GM21737 (cell line): ENCODE results near the gene NOTCH2.
"Not testable (repeated sequence)": the region's sequence is repeated elsewhere in the genome, so short reads cannot be mapped to it uniquely, and the experiment has no call there.

ENCODE experiments used
- ATAC-seq: cut with Tn5 transposase; IDR thresholded peaks from one replicate; pipeline ENCODE4 v1.9.1; 2021; ENCODE audit warnings: mild to moderate bottlenecking, moderate library complexity; ENCODE audit not compliant: unreplicated experiment

NOTCH2 gene

DNA sequence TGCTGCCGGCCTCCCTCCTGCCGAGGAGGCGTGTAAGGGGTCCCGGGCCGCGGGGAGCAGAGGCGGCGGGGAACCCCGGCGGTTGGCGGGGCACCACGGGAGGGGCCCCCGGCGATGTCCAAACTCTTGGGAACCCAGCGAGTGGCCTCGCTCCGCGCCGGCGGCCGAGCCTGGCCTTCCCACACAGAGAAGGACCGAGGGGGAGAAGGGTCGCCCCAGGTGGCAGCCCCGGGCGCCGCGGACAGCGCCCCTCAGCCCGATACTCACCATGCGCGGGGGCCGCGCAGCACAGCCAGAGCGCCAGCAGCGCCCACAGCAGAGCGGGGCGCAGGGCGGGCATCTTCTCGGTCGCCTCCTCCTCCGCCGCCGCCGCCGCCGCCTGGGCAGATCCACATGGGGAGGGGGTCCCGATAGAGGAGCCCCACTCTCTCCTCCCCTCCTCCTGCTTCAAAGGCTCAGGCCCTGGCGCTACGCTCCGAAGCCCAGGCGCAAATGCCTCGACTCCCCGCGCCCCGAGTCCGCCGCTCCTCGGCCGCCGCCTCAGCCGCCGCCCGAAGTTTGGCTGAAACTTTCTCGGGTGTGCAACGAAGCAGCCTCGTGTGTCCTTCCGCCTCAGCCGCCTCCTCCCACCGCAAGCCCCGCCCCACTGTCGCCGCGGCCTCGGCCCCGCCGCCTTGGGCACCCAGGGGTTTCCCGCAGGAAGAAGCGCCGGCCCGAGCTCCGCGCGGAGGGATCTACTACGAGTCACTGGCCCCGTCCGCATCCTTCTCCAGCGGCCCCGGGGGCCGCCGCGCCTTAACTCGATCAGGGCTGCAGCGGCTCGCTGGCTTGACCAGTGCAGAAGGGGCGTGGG lies at the start of gene NOTCH2:
TSS of gene NOTCH2 (minus strand) at position 596 of the 853 bp plus-strand sequence. CDS start at position 340, 256 bp downstream.
- not testable (repeated sequence) for ATAC-seq

DNA sequence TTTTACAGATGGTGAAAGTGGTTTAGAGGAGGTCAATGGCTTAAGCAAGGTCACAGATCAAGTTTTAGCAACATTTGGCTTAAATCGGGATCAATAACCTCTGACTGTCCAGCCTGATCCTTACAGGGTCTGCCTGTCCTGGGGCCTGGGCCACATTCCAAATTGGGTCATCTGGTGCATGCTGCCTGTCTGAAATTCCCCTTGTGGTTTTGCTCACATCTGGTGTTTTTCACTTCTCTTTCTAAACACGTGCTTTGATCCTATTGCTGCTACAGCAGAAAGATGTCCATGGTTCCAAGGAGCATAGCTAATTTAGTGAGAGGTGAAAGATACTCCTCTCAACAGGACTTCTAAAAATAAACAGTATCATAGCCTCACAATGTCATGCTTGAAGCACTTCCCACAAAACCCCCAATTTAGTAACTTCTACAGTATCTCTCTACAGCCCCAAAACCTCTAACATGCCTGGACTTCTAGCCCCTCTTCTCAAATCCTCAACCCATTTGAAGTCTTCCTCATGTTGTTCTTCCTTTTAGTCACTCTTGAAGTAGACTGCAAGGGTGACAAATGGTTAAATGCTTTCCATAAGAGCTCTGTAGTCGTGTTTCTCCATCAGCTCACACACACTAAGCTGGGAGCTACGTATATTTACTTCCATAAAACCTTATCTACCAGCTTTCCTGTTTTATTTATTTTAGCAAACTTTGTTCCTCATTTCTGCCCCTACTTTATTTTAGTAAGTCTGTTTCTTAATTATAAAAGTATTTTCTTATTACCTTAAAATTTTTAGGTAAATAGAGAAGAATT lies 48.1 kb upstream of the NOTCH2 start:
- not testable (repeated sequence) for ATAC-seq

DNA sequence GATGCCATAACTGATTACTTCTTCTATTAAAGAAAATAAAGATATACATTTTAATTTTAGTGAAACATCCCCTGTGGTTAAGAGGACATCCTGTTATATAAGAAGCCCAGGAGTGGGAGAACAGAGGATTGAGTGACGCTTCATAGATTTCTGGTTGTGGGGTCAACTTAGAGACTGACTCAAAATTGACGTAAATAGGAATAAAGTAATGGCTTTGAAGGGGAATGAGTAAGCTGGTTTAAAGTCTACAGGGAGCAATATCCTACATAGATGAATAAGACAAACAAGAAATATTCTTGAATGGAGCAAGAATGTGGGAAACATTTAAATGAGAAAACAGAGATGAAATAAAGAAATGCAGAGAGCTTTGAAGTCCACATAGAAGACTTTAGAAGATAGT lies 46.6 kb upstream of the NOTCH2 start:
- not testable (repeated sequence) for ATAC-seq

DNA sequence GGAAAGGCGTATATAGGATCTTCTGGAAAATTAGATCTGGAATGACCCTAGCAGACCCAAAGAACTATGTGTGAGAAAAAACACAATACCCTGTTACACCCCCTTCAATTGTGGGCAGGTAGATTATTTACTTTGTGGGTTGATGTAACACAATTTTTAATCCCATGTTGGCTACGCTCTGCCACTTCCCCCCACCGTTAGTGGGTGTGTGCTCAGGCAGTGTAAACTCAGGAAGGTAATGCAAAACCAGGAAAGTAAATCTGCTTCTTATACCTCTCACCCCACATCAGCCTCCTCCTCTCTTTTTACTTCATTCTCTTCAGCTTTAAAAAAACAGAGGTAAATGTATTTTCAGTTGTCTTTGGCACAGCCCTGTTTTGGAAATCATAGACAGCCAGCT lies 43.7 kb upstream of the NOTCH2 start:
- ATAC-seq: not testable (repeated sequence)

DNA sequence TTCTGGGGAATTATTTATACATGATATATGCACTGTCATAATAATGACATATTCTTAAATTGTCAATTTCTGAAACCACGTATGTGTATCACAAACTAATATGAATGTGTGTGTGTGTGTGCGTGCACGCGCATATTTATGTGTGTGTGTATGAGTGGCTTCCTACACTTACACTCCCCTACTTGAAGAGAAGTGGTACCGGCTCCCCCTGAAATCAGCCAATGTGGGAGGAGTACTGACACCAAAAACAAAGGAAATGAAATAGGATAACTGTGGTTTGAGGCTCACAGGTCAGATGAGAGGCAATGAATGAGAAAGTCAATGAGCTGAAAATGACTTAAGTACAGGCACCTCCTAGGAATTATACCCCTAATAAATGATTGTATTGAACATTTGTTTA lies 42.8 kb upstream of the NOTCH2 start:
- not testable (repeated sequence) for ATAC-seq

DNA sequence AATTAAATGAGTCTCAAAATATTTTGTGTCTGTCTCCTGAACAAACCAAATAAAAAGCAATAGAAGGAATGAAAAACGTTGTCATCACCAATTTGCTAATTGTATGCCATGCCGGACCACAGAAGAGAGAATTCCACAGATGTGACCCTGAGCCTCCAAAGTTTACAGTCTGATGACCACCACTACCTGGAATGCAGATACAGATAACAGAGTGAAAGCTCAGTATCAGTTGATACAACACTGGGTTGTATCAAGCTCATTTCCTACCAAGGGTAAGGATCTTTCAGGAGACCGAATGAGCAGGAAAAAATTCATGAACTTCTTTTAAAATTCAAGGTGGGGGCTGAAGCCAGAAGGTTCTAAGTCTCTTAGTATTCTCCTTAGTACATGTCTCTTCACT lies 42.3 kb upstream of the NOTCH2 start:
- not testable (repeated sequence) for ATAC-seq

DNA sequence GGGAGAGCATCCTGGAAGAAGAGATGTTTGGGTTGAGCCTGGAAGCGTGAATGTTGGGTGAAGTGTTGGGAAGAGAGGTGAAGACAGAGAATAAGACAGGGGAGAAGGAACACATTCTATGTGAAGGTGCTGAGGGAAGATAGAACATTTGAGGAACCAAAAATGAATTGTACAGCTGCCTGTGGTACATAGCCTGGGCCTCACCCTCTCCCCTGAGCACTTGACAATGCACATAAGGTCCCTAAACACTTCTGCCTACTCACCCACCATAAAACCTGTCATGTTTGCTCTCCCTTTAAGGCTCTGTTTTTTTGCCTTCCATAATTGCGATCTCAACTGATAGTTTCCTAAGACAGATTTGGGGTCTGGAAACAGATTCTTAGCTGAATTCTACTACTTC lies 41.5 kb upstream of the NOTCH2 start:
- ATAC-seq: not testable (repeated sequence)

DNA sequence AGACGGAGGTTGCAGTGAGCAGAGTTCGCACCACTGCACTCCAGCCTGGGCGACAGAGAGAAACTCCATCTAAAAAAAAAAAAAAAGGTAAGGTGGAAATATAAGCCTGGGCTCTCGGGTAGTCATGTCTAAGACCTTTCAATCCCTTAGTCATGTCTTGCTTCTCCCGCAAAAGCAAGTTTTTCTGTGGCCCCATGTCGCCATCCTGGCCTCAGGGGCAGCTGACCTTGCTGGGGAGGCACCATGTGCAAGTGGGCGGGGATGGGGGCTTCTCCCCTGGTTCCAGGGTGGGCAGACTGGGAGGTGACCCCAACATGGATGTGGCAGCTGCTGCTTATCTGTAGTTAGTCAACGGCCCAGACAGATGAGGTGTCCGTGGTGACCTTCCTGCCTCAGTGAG lies 40.2 kb upstream of the NOTCH2 start:
- ATAC-seq: not testable (repeated sequence)

DNA sequence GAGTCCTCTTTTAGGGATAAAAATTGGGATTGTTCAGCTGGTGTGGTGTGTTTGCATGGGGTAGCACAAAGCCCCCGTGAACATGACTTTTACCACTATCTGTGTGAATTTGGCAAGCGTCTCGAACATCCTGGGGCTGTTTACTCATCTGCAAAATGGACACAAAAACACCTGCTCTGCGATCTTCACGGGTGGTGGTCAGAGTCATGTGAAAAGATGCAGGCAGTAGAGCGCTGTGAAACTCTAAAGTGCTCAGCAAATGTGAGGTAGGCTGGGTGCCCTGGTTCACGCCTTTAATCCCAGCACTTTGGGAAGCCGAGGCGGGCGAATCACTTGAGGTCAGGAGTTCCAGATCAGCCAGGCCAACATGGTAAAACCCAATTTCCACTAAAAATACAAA lies 39.7 kb upstream of the NOTCH2 start:
- ATAC-seq: not testable (repeated sequence)

DNA sequence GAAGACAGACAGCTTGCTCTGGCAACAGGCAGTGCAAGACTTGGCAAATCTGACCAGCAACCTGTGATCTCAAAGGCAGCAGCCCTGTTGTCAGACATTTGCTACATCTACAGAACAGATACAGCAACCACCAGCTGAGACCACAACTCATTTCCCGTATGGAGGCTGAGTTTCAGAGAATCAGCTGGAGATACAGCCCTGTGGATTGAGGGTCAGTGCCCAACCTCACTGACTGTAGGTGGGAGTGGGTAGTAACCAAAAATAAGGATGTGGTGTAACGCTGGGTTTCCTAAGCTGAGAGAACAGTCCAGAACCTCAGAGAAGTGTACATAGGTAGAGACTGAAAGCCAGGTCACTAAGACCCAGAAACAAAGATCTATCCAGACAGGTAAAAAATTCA lies 35.8 kb upstream of the NOTCH2 start:
- not testable (repeated sequence) for ATAC-seq

DNA sequence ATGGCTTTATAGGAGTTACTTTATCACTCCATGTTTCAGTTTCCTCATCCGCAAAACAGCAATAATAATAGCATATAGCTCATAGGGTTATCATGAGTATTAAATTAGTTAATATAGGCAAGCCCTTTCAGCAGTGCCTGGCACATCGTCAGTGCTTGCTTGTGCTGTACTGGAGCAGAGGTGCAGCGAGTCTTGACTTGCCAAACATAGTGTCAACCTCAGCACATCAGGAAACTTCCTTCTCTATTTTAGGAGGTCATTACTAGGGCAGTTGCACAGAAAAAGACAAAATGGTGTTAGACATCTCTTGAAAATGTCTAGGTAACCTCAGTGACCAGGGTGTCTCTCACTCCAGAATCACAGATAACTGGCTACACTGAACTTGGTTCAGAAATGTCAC lies 34.3 kb upstream of the NOTCH2 start:
- not testable (repeated sequence) for ATAC-seq

DNA sequence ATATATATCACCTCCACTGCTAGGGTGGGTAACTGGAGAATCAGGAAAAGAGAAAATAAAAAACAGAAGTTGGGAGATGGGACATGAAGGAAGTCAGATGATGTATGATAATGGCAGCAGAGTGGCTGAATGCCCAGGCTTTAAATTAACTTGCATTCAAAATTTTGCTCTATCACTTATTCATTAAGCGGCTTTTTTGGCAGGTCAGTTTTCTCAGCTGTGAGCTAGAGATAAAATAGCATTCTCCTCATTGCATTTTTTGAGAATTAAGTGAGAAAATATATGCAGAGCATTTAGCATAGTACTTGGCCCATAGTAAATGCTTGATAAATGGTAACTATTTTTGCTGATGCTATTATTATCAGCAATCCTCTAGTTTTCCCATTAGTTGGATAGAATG lies 32.1 kb upstream of the NOTCH2 start:
- ATAC-seq: not testable (repeated sequence)

DNA sequence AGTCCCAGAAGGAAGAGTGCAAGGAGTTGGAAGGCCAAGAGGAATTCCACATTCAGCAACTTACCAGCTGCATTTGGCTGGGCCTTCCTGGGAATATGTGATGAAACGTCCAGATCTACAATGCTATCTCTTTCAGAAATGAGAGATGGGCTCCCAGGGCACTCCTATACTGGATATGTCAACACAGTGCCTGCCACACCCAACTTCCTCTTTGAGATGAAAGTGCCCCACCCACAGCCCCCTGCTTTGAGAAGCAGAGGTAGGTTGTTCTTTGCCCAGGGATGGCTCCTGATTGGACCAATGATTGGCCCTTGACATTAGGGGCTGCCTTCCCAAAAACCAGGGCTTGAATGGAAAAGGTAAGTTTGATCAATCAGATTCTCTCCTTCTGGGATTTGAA lies 31.1 kb upstream of the NOTCH2 start:
- ATAC-seq: not testable (repeated sequence)

DNA sequence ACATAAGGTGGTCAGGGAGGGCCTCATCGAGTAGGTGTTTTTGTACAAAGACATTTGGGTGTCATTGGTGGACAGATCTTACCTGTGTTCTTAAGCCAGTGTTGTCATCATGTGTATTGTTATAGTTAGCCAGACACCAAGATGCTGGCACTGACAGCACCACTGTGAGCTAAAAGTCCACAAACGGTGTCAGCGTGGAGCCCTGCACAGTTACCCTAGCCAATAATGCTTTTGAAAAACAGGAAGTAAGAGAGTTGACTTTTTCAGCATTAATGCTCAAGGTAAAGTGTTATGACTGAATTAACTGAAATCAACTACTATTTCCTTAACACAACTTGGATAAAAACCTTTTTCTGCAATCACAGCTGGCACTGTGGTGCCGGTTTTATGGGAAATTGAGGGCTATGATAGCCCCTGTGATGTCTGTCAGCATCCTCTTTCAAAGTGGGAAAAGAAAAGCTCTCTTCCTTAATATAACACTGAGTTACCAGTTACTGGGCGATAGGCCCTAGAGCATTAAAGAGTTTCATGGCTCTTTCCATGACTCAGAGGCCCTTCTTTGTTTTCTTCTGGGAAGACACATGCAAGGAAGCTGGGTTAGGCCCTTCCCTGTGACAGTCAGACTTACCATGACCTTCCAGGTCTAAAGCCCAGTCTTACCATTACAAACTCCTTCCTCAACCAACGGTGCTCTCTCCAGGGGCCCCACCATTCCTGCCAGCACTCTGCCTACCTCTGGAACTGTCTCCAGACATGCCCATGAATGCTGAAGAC lies 29.7 kb upstream of the NOTCH2 start:
- not testable (repeated sequence) for ATAC-seq

DNA sequence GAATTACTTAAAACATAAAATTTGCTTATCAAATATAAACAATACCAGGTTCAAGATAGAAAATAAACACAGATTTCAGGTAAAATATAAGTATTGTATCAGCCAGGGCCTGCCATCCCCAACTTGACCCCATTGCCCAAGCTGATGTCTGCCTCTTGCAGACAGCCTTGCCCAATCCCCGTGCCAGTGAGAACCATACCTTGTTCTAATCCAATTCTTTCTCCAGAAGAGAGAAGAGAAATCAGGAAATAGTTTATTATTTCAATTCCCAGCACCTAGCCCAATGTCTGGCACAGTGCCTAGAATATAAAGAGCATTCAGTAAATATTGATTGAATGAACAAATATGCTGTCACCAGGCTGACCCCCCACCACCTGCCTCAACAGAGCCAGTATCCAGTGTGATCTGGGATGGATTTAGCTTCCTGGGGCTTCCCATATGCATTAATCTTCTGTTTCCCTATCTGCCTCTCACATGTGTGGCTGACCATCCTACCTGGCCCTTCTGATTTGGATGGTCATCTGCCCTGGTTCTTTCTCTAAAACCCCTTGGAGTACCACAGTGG lies 27.6 kb upstream of the NOTCH2 start:
- not testable (repeated sequence) for ATAC-seq

DNA sequence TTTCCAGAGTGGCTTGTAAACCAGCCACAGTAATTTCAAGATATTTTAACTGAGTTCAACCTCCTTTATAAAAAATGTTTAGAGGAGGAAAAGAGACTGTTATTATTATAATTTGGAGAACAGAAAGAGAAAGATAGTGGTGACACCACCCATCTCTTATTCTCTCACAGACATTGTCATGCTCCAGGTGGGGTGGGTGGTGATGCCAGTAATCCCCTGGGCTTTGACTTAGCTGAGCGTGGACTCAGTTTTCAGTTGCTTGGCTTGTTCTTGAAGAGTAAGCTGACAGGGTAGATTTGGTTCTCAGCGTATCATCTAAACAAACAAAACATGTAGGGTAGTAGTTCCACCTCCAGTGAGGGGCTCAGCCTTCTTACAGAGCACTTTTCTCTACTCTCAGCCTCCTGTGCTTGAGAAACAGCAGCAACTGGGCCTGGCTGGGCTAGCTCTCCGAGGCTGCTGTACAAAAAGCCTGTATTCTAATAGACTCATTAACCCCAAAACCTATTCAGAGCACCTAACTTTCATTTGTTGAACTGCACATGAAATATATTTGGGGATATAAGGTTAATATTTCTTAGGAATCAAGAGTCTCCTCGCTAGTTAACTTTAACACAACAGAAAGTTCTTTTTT lies 24.2 kb upstream of the NOTCH2 start:
- ATAC-seq: not testable (repeated sequence)

DNA sequence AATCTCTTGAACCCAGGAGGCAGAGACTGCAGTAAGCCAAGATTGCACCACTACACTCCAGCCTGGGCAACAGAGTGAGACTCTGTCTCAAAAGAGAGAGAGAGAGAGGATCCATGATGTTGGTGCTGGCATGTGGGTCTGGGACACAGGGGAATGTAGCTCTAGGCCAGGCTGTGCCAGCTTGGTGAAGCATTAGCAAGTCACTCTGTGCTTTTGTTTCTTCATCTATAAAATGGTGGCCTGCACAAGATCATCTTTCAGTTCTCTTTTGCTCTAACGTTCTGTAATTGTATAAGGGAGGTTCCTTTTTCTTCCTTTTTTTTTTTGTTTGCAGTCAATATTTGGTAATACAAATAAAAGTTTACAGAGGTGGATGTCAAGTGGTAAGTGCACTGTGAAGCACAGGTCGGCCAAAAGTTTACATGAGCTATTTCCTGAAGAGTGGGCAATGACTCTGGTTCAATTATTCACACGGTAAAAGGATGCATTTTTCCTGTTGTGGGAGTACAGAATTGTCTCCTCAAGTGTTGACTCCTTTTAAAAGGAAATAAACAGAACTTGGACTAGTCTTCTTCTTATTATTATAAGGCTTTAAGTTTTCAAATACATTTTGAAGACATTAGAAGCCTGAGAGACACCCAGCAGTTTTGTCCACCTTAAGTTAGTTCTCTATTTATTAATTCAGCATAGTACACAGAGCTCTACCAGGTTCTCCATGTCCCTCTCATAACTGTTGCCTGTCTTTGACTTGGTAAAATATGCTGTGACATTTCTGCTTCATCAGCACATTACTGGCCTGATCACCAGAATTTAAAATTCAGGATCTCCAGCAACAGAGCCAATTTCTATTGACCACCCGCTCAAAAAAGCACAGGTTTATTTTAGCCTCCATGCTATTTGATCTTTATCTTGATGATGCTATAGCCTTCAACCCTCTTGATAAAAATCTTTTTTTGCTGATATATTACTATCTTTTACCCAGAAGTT lies 23.1 kb upstream of the NOTCH2 start:
- ATAC-seq: not testable (repeated sequence)

DNA sequence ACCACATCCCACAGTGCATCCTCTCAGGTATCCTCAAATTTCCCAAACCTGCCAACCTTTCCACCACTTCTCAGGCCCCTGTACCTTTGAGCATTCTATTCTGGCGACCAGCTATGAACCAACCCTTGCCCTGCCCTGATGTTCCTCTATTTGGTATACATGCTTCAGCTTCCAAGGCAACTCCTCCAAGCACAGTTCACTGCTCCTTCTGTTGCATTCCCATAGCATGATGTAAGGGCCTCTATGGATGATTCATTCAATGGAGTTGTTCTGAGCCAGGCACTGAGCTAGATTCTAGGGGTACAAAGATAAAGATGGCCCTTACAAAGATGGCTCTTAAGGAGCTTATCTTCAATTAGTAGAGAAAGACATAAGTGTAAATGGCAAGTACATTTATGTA lies 21.4 kb upstream of the NOTCH2 start:
- ATAC-seq: not testable (repeated sequence)

DNA sequence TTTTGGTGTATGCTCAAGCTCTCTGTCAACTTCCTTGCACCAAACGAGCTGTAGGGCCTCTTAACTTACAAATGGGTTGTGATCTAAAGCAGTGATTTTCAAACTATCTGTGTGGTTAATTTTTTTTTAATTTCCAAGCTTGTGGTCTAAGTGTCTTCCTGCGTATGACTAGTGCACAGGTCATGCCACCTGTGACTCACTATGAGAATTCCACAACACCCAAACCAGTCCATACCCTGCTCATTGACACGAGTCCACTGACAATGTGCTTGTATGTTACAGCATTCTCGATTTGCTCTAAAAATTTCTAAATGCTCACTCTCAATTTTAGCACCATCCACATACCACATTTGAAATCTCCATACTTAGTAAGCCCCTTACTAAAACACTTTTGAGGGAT lies 18.5 kb upstream of the NOTCH2 start:
- ATAC-seq: not testable (repeated sequence)
